OCI-LY1 (cell line): ENCODE data around the gene APOF.
"Not testable (repeated sequence)": the region's sequence is repeated elsewhere in the genome, so short reads cannot be mapped to it uniquely, and the experiment has no call there.

Experiments used
- EZH2 ChIP-seq: fragments of 200-600 bp; sonication (generic), shearing (Covaris generic); IDR thresholded peaks from 2 replicates; pipeline ENCODE4 v1.8.0; 2017; ENCODE audit warnings: borderline replicate concordance, mixed run types, mild to moderate bottlenecking, antibody characterized with exemption, low read length, moderate library complexity, mixed read lengths
- TF ChIP-seq, protein P1 (sequence below): fragments of 200-600 bp; sonication (generic), shearing (Covaris generic); IDR thresholded peaks from 2 replicates; pipeline ENCODE4 v1.5.1; 2017; ENCODE audit warnings: mild to moderate bottlenecking, antibody characterized with exemption, low read length, moderate library complexity, mixed read lengths

DNA sequence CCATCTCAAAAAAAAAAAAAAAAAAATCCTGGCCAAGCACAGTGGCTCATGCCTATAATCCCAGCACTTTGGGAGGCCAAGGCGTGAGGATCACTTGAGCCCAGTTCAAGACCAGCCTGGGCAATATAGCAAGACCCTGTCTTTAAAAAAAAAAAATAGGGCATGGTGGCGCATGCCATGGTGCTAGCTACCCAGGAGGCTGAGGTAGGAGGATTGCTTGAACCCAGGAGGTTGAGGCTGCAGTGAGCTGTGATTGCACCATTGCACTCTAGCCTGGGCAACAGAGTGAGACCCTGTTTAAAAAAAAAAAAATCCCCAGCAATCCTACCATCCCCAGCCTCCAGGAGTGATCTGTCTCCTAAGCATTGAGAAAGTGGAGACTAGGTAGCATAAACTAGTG is 20.4 kb downstream of the APOF start:
- TF ChIP-seq, protein P1, sequence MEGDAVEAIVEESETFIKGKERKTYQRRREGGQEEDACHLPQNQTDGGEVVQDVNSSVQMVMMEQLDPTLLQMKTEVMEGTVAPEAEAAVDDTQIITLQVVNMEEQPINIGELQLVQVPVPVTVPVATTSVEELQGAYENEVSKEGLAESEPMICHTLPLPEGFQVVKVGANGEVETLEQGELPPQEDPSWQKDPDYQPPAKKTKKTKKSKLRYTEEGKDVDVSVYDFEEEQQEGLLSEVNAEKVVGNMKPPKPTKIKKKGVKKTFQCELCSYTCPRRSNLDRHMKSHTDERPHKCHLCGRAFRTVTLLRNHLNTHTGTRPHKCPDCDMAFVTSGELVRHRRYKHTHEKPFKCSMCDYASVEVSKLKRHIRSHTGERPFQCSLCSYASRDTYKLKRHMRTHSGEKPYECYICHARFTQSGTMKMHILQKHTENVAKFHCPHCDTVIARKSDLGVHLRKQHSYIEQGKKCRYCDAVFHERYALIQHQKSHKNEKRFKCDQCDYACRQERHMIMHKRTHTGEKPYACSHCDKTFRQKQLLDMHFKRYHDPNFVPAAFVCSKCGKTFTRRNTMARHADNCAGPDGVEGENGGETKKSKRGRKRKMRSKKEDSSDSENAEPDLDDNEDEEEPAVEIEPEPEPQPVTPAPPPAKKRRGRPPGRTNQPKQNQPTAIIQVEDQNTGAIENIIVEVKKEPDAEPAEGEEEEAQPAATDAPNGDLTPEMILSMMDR = not testable (repeated sequence)
- not testable (repeated sequence) for TF ChIP-seq EZH2
